Measurements from ENCODE around the gene CLPX. TPM values are rescaled to one million over a fixed set of nuclear protein-coding genes. Genes with fewer than 3 reads are reported as not detected.

Gene CLPX
- total and polyA plus RNA-seq, 9 of the 15 experiments (the other 6 are each of a cell fraction or from before 2014, with no cell fraction given): 11.2 to 83.3 (median 51.3) TPM

- H3K36me3 ChIP-seq (ENCODE audit: control insufficient read depth, insufficient read depth, low read length): peaks cover 34% of the 10 kb centered on the region; the same call in 2 of the 3 replicates
- FAIRE-seq: no peak
- no peaks in the 10 kb centered on the region for H4K20me1 ChIP-seq (replicated peaks; ENCODE audit: control insufficient read depth, insufficient read depth, low read length)
- peak overlapping the region; percentile 84 for H3K4me2 ChIP-seq (ENCODE audit: insufficient read depth, low read length)
- POLR2A ChIA-PET: interaction anchor here (0.7 to 5.2 kb wide), 7 partner anchors 17 to 124 kb away, joined by 3 to 99 read pairs (median 6); partner anchors contain the start of genes PARP16, RNU5A-1 and RNU5B-1
- WGBS (ENCODE audit: insufficient coverage, low coverage, missing lambda C conversion rate): 2% methylated on average over 4 of the region's 4 CpGs
- no peak for ATAC-seq
- H3K79me2 ChIP-seq (ENCODE audit: control insufficient read depth, insufficient read depth, low read length): peaks cover 58% of the 10 kb centered on the region
- H3K27ac ChIP-seq (ENCODE audit: extremely low read depth, low read depth, low read length): peak overlapping the region; percentile 86
- intact Hi-C loops (cut with micrococcal nuclease): loop anchor here (2.0 to 5.0 kb wide), 2 partner anchors 152 to 201 kb away; no protein-coding TSS in a partner anchor
- H3K4me3 ChIP-seq: peak overlapping the region; percentile 70
- in situ Hi-C loops (cut with MboI): no loop called here
- peak in 1 of 4 experiments; percentile 5 for DNase-seq (ENCODE audit: extremely low read depth in 1 of 4, low spot score in 3 of 4)
- no peaks in the 10 kb centered on the region for H3K27me3 ChIP-seq (ENCODE audit: control insufficient read depth in 2 of 2, insufficient read depth in 2 of 2, low read length in 2 of 2)
- no TSS peak for BruUV-seq (replicated peaks)
- H3K4me1 ChIP-seq (replicated peaks in 1 of 2; ENCODE audit: control insufficient read depth in 2 of 2, insufficient read depth in 2 of 2, low read length in 2 of 2): peaks cover 8 to 12% of the 10 kb centered on the region in 2 experiments; a peak in 4 of 5 replicates
- H3K9me3 ChIP-seq (replicated peaks; ENCODE audit: control insufficient read depth, insufficient read depth, low read depth, low read length): no peaks in the 10 kb centered on the region
- CTCF ChIA-PET (ENCODE audit: low intra/inter-chr PET ratio): no interaction called here
- peak overlapping the region in 1 of 2 experiments; percentile 90; a peak in 3 of 4 replicates for H3K9ac ChIP-seq (ENCODE audit: insufficient read depth in 1 of 2, low read depth in 2 of 2, low read length in 2 of 2)
- no peaks in the 10 kb centered on the region for H3K9me1 ChIP-seq (ENCODE audit: control insufficient read depth, insufficient read depth, low read length)
- peak overlapping the region; percentile 82 for H2AFZ ChIP-seq (ENCODE audit: low read depth, low read length)
- no peak for TF ChIP-seq ATF2 (CRISPR knock-in tag; IDR thresholded peaks at IDR 0.05)
- no peak for TF ChIP-seq REST (IDR thresholded peaks at IDR 0.05; ENCODE audit: borderline replicate concordance)
- TF ChIP-seq REST (CRISPR knock-in tag; IDR thresholded peaks at IDR 0.05; ENCODE audit: low read depth): no peak
These were observed 1.3 kb downstream of the CLPX start for GRCh38 chr15:65183865-65184159.

Measured in K562 (cell line).